AG04449 (cell line): ENCODE measurements around the gene VRK2.

Experiments used
- CTCF ChIA-PET: fragments of 350-600 bp; formaldehyde crosslinking; extraction: SDS; loops from one replicate; lab custom pipeline; 2021; ENCODE audit warnings: antibody characterized with exemption; lab: Yijun Ruan, JAX
- POLR2A ChIA-PET: fragments of 400-600, 350-600 bp; formaldehyde crosslinking; extraction: SDS; loops from one replicate; lab custom pipeline; 2020; ENCODE audit warnings: antibody characterized with exemption, inconsistent platforms; lab: Yijun Ruan, JAX
- DNase-seq: peaks from one replicate; pipeline ENCODE4 v3.0.0-alpha.2; 2010; ENCODE audit warnings: low read depth, low spot score
- H3K4me3 ChIP-seq: 2 replicates; pipeline ENCODE4 v1.5.1; 2011; ENCODE audit warnings: low read depth, mild to moderate bottlenecking, control low read depth, low read length
- CTCF ChIP-seq: IDR thresholded peaks from one replicate; pipeline ENCODE4 v1.5.1; 2011; ENCODE audit warnings: mild to moderate bottlenecking, moderate library complexity, low read length, control low read depth, inconsistent platforms; ENCODE audit not compliant: insufficient read depth; ENCODE audit errors: missing control alignments

Gene VRK2

GRCh38 chr2:58046585-58047372 lies at the start of gene VRK2:
Gene VRK2, plus strand, starts transcription at chr2:58046806. Its CDS starts 2,026 bp downstream, at chr2:58048832.
- no peak for TF ChIP-seq CTCF
- no peak for DNase-seq
- CTCF ChIA-PET, result no interaction called here

GRCh38 chr2:58006256-58006951 lies 40.2 kb upstream of the VRK2 start:
- peak; percentile 44 for DNase-seq
- no peak overlapping the region for H3K4me3 ChIP-seq
- no peak for TF ChIP-seq CTCF
- CTCF ChIA-PET, result no interaction called here
- POLR2A ChIA-PET, result no interaction called here

More at GRCh38 chr2:58046585-58047372, at the start of gene VRK2:
- POLR2A ChIA-PET, result interaction anchor here (0.6 to 1.3 kb wide), 6 partner anchors 8 to 148 kb away, joined by 3 to 5 read pairs (median 4); no protein-coding TSS in a partner anchor
- peak within 1 kb of the TSS; percentile 66 for H3K4me3 ChIP-seq

GRCh38 chr2:58006952-58007284 lies 39.7 kb upstream of the VRK2 start:
- DNase-seq, result no peak
- ChIA-PET CTCF (no interaction called here), POLR2A (no interaction called here)
- no peak overlapping the region for H3K4me3 ChIP-seq
- no peak for TF ChIP-seq CTCF

- H3K4me3 ChIP-seq, result no peak overlapping the region
- POLR2A ChIA-PET, result no interaction called here
- TF ChIP-seq CTCF, result no peak
- no peak for DNase-seq
- CTCF ChIA-PET, result no interaction called here
Observed at GRCh38 chr2:58010599-58010998, 36.0 kb upstream of the VRK2 start.

- ChIA-PET CTCF (no interaction called here), POLR2A (no interaction called here)
- no peak overlapping the region for H3K4me3 ChIP-seq
- TF ChIP-seq CTCF, result no peak
- no peak for DNase-seq
Observed at GRCh38 chr2:58019229-58019628, 27.4 kb upstream of the VRK2 start.
